Measurements from ENCODE around the gene C10orf143.

Gene C10orf143

DNA sequence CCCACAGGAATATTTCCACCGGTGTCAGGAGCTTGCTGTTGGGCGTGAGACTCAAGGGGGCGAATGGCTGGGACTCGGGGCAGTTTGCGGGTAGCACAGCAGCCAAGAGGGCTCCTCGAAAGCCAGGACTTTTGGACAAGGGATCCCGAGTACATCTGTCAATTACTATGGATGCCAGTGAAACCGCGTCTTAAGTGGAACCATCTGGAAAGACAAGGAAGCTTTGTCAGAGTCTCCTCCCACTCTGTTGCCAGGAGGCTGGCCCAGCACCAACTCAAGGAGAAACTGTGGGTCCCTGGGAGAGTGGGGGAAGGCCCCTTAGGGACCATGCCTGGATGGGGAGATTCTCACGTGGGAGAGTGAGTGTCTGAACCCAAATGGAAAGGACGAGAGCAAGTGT lies 57.1 kb downstream of the C10orf143 start:
- no peak for DNase-seq (ENCODE audit: low read depth in 2 of 2)

DNA sequence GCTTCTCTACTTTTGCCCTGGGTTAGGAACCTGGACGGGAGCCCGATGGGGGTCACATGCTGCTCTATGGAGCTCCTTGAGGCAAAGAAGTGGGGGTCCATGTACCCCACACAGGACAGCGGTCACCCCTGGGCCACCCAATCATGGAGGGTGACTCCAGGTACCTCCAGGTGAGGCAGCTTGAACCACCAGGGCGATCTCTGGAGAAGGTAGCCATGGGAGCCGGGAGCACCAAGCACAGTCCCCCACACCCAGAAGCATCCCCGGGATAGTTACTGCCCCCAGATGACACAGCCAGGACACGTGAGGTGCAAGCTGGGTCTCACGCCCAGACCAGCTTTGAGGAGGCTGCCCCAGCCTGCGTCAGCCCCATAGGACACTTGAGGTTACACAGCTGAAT lies 58.4 kb downstream of the C10orf143 start:
- no peak for DNase-seq (ENCODE audit: low read depth in 2 of 2)

DNA sequence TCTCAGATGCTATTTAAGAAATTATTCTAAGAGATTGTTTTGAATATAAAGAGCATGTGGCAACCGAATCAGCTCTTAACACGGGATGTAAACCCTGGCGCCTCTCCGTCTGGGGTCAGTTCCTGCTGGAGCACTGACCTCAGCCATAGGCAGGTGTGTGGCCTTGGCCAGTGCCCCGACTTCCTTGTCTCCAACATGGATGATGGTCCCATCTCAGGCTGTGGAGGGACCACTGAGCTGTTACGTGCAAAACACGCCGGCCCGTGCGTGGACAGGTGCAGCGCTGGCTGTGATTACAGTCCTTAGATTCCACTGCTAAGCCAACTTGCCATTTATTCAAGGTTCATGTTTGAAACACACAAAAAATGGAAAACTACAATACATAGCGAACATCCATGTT lies 59.9 kb downstream of the C10orf143 start:
- no peak for DNase-seq (ENCODE audit: low read depth in 2 of 2)

DNA sequence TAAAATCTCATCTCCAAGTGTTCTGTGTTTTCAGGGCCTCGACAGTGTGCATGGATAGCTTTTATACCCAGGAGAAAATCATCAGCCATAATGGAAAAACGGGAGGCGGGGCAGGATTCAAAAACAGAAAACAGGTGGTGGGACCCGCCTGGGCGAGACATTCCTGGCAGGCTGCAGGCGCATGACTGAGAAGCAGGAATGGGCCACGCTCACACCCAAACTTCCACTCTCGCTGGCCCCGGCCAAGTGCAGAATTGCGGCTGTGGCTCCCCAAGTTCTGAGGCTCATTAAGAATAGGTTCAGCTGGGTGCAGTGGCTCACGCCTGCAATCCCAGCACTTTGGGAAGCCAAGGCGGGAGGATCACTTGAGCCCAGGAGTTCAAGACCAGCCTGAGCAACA lies 60.6 kb downstream of the C10orf143 start:
- DNase-seq (ENCODE audit: low read depth in 2 of 2), result no peak

DNA sequence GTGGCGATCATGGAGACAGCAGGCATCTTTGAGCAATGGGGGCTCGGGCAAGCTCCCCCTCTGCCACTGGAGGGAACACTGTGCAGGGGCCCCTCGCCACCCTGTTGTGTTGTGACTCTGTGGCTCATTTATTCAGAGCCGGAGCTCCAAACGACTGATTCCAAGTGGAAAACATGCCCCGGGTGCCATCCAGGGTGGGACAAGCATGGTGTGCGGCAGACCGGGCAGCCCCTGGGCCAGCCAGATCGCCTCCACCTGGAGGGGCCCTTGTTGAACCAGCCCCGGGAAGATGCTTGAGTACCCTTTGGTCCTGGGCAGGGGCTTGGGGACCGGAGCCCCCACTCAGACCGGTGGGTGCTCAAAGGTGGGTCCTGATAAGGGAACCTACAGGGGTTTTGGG lies 61.4 kb downstream of the C10orf143 start:
- no peak for DNase-seq (ENCODE audit: low read depth in 2 of 2)

DNA sequence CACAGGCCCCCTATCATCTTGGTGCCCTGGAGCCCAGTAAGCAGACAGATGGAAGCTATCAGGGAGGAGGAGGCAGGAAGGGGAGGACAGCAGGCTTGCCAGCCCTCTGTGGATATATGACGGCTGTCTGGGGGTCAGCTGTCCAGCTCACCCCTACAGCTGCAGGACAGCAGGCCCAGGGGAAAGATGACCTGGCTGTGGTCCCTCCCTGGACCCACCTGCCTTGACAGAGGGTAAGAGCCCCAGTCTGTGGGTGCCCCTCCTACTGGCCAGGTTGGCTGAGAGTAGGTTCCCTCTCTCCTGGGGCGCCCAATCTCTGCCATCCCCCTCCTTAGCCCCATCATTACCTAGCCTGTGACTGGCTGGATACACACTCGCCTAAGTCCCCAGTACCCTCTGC lies 62.5 kb downstream of the C10orf143 start:
- DNase-seq (ENCODE audit: low read depth in 2 of 2), result no peak

DNA sequence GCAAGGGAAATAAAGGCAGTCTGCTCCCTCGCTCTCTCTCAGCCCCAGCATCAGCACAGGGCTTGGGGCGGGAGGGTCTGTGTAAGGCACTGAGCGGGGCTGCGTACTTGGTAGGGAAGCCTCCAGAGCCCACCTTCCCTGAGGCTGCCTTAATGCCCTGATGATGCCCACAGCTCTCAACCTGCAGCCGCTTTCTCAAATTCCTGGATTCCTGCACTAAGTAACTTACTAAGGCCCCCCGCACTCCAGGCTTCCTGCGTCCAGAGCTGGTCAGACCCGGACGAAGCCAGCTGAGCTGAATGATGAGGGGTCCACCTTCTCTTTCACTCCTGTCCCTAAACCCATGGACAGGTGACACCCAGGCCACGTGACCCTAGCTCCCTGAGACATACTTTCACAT lies 63.3 kb downstream of the C10orf143 start:
- DNase-seq (ENCODE audit: low read depth in 2 of 2), result no peak

DNA sequence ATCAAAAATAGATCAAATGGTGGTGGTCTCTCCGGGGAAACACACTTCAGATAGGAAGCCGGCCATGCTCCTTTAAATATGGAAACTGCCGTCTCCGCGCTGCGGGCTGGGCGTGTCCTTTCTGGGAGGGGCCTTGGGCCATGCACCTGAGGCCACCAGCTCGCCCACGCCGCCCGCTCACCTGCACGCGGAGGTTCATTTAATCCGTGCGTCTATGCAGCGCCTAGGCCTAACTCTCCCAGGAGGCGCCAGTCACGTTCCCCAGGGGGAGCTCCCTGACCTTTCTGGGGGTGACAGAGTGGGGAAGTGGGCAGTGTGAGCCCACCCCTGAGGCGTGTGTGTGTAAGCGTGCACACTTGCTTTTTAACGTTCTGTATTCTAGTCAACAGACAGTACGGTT lies 64.0 kb downstream of the C10orf143 start:
- DNase-seq (ENCODE audit: low read depth in 2 of 2), result no peak

DNA sequence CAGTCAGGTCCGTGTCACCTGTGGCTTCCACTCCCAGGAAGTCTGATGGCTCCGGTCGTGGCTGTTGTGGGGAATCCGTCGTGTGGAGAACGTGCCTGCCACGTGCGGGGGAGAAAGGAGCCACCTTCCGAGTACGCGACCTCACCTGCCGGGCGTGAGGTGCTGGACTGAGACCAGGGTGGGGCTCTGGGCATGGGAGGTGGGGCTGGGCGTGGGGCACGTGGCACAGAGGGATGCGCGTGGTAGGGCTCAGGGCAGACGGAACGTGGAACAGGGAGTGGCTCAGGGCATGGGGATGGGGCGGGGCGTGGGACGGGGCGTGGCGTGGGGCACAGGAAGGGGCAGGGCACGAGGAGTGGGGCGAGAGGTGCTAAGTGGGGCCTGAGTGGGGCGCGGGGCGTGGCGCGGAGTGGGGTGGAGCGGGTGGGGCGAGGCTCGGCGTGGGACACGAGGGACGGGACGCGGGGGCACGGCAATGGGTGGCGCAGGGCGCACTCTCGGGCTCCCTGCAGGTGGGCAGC lies 64.8 kb downstream of the C10orf143 start:
- no peak for DNase-seq (ENCODE audit: low read depth in 2 of 2)

DNA sequence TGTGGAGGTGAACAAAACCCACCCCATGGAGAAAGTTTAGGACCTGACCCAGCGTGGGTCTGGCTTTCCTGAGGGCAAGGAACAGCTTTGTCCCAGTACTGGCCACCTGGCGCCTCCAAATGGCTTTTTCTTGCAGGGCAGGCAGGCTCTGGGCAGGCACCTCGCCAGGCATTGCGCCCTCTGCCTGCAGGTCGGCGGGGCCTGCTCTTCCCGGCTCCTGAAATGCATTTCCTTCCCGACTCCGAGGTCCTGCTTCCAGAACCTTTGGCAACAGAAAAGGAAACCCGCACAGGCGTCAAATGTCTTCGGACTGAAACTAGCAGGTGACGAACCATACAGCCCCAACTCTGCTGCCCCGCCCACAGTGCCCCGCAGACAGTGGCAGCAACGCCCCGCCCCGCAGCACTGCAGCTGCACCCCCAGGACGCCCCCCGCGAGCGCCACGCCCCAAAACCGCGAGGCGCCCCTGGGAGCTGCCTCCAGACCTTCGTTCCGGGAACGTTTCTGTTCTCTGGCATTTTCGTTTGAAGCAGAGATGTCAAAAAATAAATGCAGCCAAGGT lies 65.5 kb downstream of the C10orf143 start:
- DNase-seq (ENCODE audit: low read depth in 2 of 2), result no peak

DNA sequence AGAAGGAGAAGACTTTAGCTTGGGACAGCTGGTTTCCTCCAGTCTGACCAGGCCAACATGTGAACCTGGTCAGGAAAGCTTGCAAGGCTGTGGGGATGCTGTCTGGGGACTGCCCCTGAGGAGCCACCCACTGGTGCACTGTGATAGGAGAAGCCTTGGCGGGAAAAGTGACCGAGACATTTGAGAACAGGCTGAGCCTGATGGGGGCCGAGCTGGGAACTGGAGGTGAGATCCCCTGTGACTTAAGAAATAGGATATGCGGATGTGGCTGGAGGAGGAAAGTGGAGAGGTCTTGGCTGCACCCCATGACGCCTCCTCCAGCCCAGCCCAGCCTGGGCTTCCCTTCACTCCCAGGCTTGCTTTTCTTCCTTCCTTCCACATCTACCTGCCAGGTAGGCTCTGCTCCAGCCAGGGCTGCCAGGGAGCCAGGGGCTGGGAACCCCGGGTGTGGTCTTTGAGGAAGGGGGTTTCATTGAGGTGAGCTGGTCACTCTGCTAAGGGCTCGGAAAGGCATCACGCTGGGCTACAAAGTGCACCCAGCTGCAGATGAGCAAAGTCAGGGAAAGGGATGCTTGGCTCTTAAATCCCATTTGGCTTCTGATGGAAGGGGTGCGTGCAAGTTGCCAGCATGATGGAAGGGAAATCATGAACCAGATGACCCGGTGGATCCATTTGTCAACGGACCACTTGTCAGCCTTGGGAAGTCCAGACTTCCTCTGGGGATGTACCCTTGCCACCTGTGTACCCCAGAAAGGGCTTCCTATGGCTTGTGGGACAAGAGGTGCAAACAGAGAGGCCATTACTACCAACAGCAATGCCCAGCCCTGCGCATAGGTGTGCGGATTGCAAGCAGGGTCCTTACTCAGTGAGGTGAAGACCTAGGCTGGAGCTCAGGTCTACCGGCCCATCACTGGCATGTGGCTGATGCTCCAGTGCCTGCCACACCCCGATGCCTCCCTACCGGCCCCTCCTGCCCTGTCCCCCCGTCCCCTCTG lies 66.3 kb downstream of the C10orf143 start:
- DNase-seq (ENCODE audit: low read depth in 2 of 2), result no peak

DNA sequence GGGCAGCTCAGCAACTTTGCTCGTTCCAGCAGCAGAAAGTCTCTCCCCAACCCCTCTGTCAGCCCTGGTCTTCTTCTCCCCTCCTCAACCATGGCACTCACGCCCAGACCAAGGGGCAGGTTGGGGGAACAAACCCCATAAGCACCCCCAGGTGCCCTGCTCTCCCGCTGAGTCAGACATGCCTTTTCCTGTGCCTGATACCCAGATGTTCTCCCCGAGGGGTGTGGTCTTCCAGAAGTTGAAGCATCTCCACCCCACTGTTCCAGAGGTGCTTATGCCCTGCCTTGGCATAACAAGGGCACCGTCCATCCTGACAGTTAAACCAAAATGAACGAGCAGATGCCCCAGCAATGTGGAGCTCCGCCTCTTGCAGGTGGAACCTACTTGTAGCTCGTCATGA lies 67.1 kb downstream of the C10orf143 start:
- no peak for DNase-seq (ENCODE audit: low read depth in 2 of 2)

DNA sequence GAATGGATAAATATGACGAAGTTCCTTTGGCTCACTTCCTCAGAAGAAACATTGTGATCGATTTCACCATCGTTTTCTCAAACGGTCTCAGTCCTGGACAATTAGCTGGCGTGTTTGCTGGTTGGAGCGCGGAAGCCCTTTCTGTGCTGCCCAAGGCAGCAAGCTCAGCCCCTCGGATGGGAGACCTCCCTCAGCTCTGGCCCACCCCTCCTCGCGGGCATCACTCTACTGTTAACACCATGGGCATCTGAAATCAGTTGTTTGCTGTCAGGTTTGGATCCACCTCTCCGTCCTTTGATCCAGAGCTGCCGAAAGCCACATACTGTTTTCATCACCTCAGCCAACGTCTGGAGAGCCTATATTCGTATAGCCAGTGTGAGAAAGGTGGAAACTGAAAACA lies 68.2 kb downstream of the C10orf143 start:
- DNase-seq (ENCODE audit: low read depth in 2 of 2), result no peak

DNA sequence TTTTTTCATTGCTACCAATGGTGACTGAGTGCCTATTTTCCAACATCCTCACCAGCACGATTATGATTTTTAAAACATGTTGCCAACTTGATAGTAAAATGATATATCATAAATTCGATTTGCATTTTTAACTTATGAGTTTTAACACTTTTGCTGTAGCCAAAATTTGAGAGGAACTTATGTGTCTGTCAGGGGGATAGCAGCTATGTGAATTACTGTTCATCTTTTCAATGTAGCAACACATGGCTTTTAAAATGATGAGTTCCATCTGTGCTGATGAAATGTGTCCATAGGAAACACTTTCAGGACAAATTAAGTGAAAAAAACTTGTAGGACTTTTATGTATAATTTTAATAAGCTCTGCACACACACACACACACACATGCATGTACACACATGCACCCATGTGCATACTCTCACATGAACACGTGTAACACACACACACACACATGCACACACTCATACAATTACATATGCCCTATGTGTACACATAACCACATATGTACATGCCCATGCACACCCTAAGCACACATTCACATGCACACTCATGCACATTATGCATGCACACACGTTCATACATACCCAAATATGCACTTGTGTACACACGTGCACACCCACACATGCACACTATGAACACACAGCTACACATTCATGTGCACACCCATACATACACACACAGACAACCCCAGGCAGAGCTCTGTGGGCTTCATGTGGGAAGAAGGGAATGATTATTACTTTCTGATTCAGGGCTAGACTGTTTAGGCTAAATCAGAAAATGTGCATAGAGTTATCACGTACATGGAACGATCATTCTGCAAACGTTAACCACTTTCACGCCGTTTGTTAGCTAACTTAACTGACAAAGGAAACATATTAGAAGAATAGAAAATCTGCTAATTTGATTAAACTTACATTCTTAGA lies 68.9 kb downstream of the C10orf143 start:
- no peak for DNase-seq (ENCODE audit: low read depth in 2 of 2)

DNA sequence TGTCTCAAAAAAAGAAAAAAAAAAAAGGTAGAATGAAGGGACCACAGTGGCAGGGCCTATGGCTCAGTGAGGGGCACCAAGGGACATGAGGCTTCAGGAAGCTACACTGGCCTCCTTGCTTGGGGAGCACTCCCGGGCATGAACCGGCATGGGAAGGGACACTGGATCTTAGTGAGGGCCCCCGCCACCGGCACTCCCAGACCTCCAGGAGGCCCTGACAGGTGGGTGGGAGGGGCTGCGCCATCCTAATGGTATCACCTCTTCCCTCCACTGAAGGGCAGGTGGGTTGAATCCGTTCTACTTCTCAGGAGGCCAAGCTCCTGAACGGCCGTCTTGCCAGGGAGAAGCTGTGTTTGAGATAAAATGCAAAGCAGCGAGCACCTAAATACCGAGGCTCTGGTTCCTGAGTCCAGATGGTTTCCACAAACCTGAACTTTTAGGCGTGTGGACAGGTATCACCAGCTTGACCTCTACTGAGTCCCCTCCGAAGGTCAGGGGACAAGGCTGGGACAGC lies 69.8 kb downstream of the C10orf143 start:
- DNase-seq (ENCODE audit: low read depth in 2 of 2), result no peak

DNA sequence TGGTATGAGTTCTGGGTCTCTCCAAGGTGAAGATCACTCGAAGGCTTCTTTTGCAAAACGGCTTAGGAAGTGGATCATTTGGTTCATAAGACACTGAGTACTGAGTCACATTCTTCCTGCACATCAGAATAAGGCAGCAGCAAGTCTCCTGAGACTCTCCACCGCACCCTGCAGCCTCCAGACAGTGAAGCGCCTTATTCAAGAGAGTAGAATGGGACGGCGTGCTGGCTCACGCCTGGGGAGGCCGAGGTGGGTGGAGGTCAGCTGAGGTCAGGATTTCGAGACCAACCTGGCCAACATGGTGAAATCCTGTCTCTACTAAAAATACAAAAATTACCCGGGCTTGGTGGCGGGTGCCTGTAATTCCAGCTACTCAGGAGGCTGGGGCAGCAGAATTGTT lies 70.3 kb downstream of the C10orf143 start:
- DNase-seq (ENCODE audit: low read depth in 2 of 2), result no peak

DNA sequence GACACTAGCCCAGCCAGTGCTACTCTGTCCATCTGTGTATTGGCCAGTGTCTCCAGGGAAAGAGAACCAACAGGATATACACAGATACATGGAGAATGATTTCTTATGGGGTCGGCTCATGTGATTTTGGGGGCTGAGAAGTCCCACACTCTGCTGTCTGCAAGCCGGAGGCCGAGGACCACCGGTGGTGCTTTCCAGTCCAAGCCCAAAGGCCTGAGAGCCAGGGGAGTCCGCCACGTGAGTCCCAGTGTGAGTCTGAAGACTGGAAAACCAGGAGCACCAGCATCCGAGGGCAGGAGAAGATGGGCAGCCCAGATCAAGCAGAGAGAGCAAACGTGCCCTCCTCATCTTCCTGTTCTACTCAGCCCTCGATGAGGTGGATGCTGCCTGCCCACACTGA lies 71.5 kb downstream of the C10orf143 start:
- DNase-seq (ENCODE audit: low read depth in 2 of 2), result no peak

DNA sequence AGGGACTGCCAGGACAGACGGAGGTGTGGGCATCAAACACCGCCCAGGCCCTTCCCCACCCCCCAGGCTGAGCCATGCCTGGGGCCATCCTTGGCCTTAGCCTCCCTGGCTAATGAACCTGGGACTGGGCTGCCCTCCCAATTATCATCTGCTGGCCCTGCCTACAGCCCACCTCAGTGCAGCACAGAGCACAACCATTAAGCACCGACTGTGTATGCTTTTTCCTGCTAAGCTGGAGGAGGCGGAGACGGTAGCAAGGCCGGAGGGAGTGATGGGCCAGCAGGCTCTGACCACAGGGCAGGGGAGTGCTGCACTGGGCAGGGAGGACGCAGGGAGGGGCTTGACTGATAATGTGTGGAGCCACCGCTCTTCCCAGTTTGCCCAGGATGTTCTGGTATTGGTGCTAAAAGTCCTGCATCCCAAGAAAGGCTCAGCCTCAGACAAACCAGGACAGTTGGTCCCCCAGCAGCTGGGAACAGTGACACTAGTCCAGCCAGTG lies 72.0 kb downstream of the C10orf143 start:
- no peak for DNase-seq (ENCODE audit: low read depth in 2 of 2)

DNA sequence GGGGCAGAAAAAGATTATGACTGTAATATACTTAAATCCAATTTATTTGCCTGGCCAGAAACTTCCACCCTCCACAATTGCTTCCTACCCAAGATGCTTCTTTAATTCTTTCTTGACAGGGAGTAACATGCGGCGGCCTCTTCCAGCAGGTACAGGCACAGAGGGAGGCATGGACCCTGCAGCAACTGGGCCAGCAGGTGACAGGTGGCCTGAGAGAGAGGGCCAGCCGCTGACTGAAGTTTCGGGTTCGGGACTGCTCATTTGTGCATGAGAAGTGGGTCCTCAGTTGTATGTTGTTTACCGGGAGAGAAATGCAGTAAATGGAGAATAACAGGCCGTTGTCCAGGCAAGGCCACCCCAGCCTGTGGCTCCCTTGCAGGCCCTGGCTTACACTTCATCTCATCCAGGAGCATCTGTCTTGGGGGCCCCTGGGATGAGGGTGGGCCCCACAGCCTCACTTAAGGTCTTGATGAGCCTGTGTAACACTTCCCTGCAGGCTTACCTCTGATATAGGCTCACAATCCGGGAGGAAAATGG lies 72.5 kb downstream of the C10orf143 start:
- no peak for DNase-seq (ENCODE audit: low read depth in 2 of 2)

DNA sequence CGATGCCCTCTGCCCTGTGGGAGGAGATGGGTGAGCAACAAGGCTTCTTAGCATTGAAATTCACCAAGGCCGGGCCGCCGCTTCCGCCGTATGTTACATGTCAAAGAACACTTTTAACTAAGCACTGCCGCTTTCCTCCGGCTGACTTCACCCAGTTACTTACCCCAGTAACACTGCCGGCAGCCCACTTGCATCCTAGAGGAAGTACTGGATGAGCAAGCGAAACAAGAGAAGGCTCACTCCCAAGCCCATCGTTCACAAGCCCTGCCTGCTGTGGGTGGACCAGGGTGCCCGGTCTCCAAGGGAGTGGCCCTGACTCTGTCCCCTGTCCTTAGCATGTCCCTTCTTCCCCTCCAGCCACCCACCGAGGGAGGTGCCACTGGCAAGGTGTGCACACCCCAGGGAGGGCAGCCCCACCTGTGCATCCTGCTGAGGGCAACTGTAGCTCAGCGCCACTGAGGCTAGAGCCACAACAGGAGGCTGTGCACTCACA lies 73.4 kb downstream of the C10orf143 start:
- DNase-seq (ENCODE audit: low read depth in 2 of 2), result no peak

All from stimulated activated CD4-positive, alpha-beta T cell treated with anti-CD3 and anti-CD28 coated beads, Interleukin-15, amount 100 ng/mL, for 48 hours (primary cell).